ENCODE data around the gene CLDN7. TPM values are rescaled to one million over a fixed set of nuclear protein-coding genes. Genes with fewer than 3 reads are reported as not detected.

CLDN7 gene
- total RNA-seq, 6 experiments from 2014 or later: 0.43 to 3.0 (median 1.7) TPM

GRCh38 chr17:7235693-7236665 lies 26.3 kb downstream of the CLDN7 start:
- Mint-ChIP-seq H3K27ac (peak overlapping the region; percentile 88), H3K4me1 (ENCODE audit: low read depth) (peaks cover 67% of the 10 kb centered on the region), H3K27me3 (ENCODE audit: insufficient read depth) (peaks cover 10% of the 10 kb centered on the region)

GRCh38 chr17:7234083-7234951 lies 28.0 kb downstream of the CLDN7 start, which contains the start of gene DVL2:
TSS of gene DVL2 (minus strand) at chr17:7234517. CDS start at chr17:7234262, 255 bp downstream.
- TF ChIP-seq CTCF (IDR thresholded peaks at IDR 0.05): no peak
- Mint-ChIP-seq H3K36me3 (ENCODE audit: low read depth) (peaks cover 54% of the 10 kb centered on the region), H3K9me3 (no peaks in the 10 kb centered on the region), H3K4me1 (ENCODE audit: low read depth) (peaks cover 59% of the 10 kb centered on the region), H3K4me3 (peak within 1 kb of the TSS; percentile 97), H3K27ac (peak within 1 kb of the TSS; percentile 88), H3K27me3 (ENCODE audit: insufficient read depth) (peaks cover 8% of the 10 kb centered on the region)
- DNase-seq: peak; percentile 91

More at GRCh38 chr17:7235693-7236665, 26.3 kb downstream of the CLDN7 start:
- no peak for DNase-seq
- H3K4me3 Mint-ChIP-seq: peak overlapping the region; percentile 97; the same call in 1 of the 2 replicates
- TF ChIP-seq CTCF (IDR thresholded peaks at IDR 0.05): no peak
- H3K9me3 Mint-ChIP-seq: no peaks in the 10 kb centered on the region
- H3K36me3 Mint-ChIP-seq (ENCODE audit: low read depth): peaks cover 57% of the 10 kb centered on the region

GRCh38 chr17:7233701-7234082 lies 28.6 kb downstream of the CLDN7 start:
- DNase-seq: no peak
- TF ChIP-seq CTCF (IDR thresholded peaks at IDR 0.05): no peak
- peaks cover 61% of the 10 kb centered on the region for H3K36me3 Mint-ChIP-seq (ENCODE audit: low read depth)
- peak overlapping the region; percentile 97 for H3K4me3 Mint-ChIP-seq
- peak overlapping the region; percentile 88 for H3K27ac Mint-ChIP-seq
- H3K27me3 Mint-ChIP-seq (ENCODE audit: insufficient read depth): peaks cover 8% of the 10 kb centered on the region
- H3K9me3 Mint-ChIP-seq: no peaks in the 10 kb centered on the region
- H3K4me1 Mint-ChIP-seq (ENCODE audit: low read depth): peaks cover 59% of the 10 kb centered on the region

GRCh38 chr17:7232114-7232513 lies 30.2 kb downstream of the CLDN7 start:
- H3K4me1 Mint-ChIP-seq (ENCODE audit: low read depth): peaks cover 60% of the 10 kb centered on the region

More at GRCh38 chr17:7232114-7232513, 30.2 kb downstream of the CLDN7 start:
- Mint-ChIP-seq H3K27ac (peak overlapping the region; percentile 10; the same call in 1 of the 2 replicates), H3K9me3 (no peaks in the 10 kb centered on the region), H3K4me3 (peak overlapping the region; percentile 25), H3K36me3 (ENCODE audit: low read depth) (peaks cover 67% of the 10 kb centered on the region), H3K27me3 (ENCODE audit: insufficient read depth) (peaks cover 8% of the 10 kb centered on the region)
- DNase-seq: no peak
- TF ChIP-seq CTCF (IDR thresholded peaks at IDR 0.05): no peak
